GM20431 (cell line): ENCODE measurements around the gene KCTD17.

Experiments
- in situ Hi-C: fragments of 300-500 bp; cut with MseI, MboI; formaldehyde crosslinking; loops from one replicate; pipeline ENCODE4 v1.15.0; 2020; ENCODE audit warnings: low sequenced_read_pairs; ENCODE audit not compliant: unreplicated experiment

The KCTD17 gene

DNA sequence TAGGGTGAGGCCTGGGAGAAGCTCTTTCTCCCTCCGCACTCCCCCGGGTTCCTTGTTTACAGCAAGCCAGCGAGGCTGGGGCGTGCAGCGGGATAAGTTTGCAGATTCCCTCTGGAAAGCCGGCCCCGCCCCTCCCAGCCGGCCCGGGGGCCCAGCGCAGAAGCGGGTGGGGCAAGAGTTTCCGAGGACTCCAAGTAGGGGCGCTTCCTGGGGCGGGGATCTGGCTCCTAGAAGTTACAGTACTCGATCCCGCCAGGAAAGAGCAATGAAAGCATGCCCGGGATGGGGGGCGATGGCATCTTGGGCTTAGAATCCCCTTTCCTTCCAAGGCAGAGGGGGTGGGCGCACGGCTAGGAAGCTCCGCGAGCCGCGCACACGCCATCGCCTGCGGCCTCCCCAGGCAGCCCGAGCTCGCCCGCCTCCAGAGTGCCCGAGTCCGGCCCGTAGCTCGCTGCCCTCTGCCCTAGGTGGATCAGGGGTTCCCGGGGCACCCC is 32.7 kb upstream of the KCTD17 start:
- in situ Hi-C loops = loop anchor here (25.0 kb wide), 1 partner anchor 482 kb away; the partner anchor contains the start of gene EIF3D

DNA sequence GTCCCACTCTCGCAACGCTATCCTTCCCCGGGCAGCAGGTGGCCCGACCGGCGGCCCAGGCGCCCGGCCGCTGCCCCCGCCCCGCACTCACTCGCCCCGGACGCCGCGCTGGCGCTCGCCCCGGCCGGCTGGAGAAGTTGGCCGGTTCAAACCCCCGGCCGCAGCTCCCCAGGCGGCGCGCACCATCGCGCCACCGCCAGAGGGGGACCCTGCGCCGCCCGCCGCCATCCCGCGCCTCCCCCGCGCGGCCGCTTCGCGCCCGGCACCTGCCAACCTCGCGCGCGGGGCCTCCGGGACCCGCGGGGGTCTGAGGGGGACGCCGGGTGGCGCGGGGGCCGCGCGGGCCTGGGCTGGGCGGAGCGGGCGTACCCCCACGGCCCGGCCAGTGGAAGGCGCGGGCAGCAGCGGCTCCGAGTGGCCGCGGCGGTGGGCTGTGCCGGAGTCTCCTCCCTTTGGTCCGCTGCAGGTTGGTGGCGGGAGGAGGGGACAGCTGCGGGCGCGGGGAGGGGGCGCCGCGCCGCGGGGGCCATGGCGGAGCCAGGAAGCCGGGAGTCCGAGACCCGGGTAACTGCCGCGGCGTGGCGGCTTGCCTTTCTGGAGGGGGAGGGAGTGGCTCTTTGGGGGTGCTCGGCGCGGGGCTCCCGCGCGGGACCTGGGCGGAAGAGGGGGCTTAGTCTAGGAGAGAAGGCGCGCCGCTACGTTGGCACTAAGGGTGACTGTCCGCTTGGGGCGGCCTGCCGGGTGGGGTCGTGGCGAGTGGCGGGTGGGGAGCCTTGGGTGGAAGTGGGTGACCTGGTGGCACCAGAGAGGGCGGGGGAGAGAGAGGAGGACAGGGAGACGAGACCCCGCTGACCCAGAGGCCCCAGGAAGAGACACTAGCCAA is 32.0 kb upstream of the KCTD17 start, which contains the start of the genes MPST and TST:
Gene MPST (plus strand): TSS at position 434 of the 883 bp plus-strand sequence. CDS start 95 bp downstream, at position 529.
Gene TST (minus strand): TSS at position 139 of the 883 bp plus-strand sequence. CDS start 715 bp downstream, outside the sequence.
- in situ Hi-C loops = loop anchor here (25.0 kb wide), 1 partner anchor 482 kb away; the partner anchor contains the start of gene EIF3D

DNA sequence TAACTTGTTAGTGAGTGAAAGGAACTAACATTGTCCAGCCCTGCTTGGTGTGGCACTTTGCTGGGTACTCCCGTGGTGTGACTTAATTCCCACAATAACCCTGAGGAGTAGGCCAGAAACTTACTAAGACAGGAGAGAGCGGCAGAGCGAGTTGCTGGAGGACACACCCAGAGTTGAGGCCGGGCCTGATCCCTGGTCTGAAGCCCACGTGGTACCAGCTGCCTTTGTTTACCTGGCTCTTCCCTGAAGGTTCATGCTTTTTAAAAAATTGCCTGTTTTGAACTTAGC is 31.4 kb upstream of the KCTD17 start:
- in situ Hi-C loops = loop anchor here (25.0 kb wide), 1 partner anchor 483 kb away; the partner anchor contains the start of gene EIF3D

GRCh38 chr22:37021041-37021440 is 30.5 kb upstream of the KCTD17 start:
- in situ Hi-C loops = loop anchor here (25.0 kb wide), 1 partner anchor 484 kb away; the partner anchor contains the start of gene EIF3D

GRCh38 chr22:37021710-37022482 is 29.6 kb upstream of the KCTD17 start:
- in situ Hi-C loops = loop anchor here (25.0 kb wide), 1 partner anchor 485 kb away; the partner anchor contains the start of gene EIF3D

DNA sequence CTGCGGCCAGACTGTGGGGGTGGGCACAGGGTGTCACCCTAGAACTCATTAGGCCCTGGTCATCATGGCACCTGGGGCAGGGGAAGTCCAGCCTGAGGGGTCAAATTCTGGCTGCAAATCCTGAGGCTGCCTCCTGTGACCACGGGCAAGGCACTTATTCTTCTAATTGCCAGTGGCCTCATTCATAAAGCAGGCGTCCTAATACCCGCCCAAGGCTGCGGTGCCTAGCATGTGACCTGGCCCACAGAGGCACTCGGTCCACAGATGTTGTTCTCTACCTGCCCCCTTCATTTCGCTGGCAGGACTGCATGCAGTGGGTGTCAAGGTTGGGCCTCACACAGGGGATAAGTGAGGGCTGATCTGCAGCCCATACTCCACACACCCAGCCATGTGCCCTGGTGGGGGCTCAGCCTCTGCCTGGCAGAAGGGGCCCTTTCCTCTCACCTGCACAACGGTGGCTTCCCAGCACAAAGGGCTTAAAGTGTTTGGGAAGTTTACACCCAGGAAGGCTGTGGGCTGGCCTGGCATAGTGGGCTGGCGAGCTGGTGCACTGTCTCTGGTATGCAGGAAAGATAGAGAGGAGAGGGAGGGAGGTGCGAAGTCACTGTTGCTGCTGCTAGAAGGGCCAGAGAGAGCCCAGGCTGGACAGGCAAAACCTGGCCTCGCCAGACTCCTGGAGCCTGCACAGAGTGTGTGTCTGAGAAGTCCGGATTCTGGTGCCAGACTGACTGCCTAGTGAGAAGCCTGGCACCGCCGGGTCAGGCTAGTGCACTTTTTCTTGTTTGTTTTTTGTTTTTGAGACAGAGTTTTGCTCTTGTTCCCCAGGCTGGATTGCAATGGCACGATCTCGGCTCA is 28.8 kb upstream of the KCTD17 start:
- in situ Hi-C loops = loop anchor here (25.0 kb wide), 1 partner anchor 485 kb away; the partner anchor contains the start of gene EIF3D

DNA sequence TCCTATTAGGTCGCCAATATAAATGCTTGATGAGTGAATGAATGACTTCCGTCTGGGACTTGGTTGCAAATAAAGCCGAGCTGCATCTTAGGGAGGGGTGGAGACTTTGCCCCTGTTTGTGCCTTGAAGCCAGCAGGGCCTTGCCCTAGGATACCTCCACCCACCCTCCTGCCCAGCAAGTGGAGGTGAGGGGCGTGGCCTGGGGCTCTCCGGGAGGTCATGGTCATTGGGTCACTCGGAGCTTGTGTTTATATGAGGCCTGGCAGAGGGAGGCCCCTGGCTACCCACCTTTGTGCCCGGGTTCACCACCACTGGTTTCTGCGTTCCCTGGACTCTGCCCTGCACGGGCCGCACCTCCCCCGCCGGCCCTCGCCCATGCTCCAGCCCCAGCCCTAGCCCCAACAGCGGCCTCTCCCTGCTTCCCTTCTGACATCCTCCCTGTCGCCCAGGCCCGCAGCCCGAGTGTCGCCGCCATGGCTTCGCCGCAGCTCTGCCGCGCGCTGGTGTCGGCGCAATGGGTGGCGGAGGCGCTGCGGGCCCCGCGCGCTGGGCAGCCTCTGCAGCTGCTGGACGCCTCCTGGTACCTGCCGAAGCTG is 27.7 kb upstream of the KCTD17 start:
- in situ Hi-C loops = loop anchor here (25.0 kb wide), 1 partner anchor 487 kb away; the partner anchor contains the start of gene EIF3D

GRCh38 chr22:37024339-37025157 is 27.0 kb upstream of the KCTD17 start:
- in situ Hi-C loops = loop anchor here (25.0 kb wide), 1 partner anchor 487 kb away; the partner anchor contains the start of gene EIF3D

DNA sequence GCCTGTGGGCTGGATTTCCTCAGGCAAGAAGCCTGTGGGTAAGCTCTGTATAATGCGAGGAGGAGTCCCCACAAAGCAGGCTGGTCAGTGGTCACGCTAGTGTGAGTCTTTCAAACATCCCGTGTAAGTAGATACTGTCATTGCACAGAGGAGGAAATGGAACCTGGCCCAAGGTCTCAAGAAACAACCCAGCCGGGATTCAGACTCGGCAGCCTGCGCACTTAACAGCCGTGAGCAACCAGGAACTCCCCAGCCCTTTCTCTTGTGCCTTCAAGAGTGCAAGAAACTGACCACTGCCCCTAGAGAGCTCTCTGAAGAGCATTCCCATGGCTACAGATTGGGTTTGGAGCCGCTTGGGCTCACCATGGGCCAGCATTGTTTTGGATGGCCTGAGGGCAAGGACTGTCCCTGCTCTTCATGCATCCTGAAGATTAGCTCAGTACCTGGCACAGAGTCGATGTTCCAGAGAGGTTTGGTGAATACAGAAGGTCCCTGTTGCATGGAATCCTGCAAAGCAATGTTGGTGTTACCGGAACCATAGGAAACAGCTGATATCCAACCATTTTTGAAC is 26.0 kb upstream of the KCTD17 start:
- in situ Hi-C loops = no loop called here

DNA sequence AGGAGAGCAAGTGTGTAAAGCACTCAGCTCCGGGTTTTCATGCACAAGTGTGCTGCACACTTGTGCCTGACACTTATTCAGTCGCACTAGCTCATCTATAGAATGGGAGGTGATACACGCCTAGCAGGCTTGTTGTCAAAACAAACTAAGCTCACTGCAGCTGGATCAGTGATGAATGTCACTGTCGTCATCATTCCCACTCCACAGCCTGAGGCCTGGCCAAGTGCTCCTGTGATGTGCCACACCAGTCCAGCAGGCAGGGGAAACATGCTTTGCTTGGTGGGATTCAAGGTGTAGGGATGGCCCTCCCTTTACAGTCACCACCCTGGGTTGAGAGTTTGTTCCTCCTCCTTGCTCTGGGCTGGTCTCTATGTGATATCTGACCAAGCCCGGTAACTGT is 25.2 kb upstream of the KCTD17 start:
- in situ Hi-C loops = no loop called here

DNA sequence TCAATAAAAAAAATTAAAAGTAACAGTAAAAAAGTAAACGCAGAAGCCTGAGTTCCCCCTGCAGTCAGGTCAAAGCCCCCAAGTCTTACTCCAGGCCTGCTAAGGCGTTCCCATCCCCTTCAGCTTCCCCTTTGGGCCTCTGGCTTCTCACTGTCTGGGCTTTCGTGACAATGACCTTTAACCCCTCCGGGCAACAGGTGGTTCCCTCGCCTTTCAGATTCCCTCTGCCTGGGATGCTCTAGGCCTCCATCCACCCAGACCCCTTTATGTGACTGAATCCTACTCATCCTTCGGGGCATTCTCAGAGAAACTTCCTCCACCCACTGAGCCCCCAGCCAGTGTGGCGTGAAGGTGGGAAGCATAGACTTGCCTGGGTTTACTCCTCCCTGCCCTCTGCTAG is 24.0 kb upstream of the KCTD17 start:
- in situ Hi-C loops = no loop called here

DNA sequence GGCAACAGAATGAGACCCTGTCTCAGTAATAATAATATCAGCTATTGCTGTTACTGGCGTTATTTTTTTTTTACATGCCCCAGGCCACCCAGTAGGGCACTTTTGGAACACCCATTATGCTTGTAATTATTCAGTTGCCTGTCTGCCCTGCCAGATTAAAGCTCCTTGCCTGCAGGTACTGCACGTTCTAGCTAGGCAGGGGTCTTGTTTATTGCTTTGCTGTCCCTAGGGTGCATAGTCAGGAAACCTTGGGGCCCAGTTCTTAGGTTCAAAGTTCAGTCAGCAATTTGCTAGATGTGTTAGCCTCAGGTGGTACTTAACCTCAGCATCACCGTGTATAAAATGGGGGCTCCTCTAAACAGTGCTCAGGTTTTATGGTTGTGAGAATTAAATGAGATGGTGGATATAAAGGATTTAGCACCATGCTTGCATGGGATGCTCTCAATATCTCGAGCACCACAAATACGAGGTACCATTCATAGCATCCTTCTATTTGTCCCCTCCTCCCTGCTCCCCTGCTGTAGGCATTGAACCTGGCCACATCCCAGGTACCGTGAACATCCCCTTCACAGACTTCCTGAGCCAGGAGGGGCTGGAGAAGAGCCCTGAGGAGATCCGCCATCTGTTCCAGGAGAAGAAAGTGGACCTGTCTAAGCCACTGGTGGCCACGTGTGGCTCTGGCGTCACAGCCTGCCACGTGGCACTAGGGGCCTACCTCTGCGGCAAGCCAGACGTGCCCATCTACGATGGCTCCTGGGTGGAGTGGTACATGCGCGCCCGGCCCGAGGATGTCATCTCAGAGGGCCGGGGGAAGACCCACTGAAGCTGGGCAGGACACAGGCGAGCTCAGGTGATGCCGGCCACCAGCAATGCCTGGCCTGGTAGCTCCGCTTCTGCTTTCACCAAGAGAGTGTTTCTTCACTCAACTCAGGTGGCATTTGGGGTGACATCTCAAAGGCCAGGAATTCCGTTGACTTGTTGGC is 22.6 kb upstream of the KCTD17 start:
- in situ Hi-C loops = no loop called here

DNA sequence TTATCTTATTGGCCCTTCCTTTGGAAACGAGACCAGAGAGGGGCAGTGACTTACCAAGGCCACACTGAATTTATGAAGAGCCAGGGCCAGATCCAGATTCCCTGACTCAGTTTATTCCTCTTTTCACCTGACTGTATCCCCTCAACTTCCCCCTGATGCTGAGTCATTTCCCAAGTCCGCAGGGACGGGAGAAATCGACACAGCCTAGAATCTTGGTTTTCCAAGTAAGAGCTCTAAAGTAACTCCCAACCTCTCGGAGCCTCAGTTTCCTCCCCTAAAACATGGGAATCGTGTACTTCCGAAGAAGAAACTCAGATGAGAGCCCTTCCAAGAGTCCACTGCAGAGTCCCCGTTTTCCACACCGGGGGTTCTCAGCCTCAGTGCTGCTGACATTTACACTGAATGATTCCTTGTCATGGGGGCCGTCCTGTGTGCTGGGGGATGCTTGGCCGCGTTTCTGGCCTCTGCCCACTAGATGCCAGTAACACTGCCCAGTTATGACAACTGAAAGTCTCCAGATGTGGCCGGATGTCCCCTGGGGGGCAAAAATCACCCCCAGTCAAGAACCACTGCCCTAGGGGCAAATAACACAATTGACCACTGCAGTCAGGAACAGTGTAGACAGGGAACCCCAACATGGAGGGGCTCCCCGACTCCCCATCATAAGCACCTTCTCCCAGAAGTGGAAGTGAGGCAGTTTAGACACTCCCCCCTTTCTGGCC is 20.8 kb upstream of the KCTD17 start:
- in situ Hi-C loops = no loop called here

GRCh38 chr22:37032134-37032534 is 19.4 kb upstream of the KCTD17 start:
- in situ Hi-C loops = no loop called here

- in situ Hi-C loops = no loop called here
Measured at GRCh38 chr22:37032535-37033460, 18.7 kb upstream of the KCTD17 start.
